ENCODE data around the gene SSBP3.
"Not testable (repeated sequence)": the region's sequence is repeated elsewhere in the genome, so short reads cannot be mapped to it uniquely, and the experiment has no call there.

The SSBP3 gene

DNA sequence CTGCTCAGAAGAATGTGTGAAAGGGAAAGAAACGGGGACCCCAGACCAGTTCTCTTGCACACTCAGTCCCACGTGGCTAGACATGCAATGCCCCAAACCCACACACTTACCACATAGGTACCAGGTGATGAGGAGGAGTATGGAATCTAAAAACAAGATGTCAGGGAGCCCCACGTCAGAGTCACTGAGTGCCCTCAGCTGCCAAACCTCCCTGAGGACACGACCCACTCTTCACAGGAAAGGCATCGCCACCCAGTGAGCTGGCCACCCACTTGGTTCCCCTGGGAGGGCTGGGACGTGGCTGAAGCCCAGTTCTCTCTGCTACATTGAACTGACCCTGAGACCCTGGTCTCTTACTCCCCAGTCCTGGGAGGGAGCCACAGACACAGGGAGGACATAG, 164.8 kb downstream of the SSBP3 start:
- Mint-ChIP-seq H3K27me3 (no peaks in the 10 kb centered on the region), H3K9me3 (ENCODE audit: low read depth) (no peaks in the 10 kb centered on the region), H3K4me3 (no peak overlapping the region), H3K27ac (no peak overlapping the region), H3K4me1 (ENCODE audit: low read depth) (no peaks in the 10 kb centered on the region), H3K36me3 (peaks cover 8% of the 10 kb centered on the region)

DNA sequence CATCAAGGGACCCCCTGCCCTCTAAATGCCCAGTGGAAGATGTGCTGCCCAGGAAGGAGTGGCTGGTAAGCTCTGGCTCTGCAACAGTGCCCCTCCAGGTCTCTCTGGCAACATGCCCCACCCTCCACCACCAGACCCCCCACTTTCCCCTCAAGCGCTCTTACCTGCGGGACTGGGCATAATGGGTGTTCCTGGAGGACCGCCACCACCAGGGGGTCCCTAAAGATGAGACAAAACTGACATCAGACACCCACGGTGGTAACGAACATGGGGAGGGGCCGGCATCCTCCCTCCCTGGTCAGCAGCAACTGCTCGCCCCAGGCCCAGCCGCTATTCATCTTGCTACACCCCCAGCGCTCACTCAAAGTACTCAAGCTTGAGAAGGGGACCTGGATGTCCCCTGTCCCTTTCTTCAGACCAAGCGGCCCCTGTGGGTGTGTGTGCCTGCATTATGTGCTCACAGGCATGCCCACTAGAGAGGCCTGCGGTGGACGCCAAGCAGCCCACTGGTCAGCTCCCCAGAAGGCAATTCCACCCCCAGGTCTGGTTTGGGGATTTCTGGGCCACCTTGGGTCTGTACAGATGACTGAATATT, 165.4 kb downstream of the SSBP3 start:
- Mint-ChIP-seq H3K9me3 (ENCODE audit: low read depth) (no peaks in the 10 kb centered on the region), H3K27me3 (no peaks in the 10 kb centered on the region), H3K36me3 (peaks cover 8% of the 10 kb centered on the region), H3K4me3 (no peak overlapping the region), H3K4me1 (ENCODE audit: low read depth) (no peaks in the 10 kb centered on the region), H3K27ac (no peak overlapping the region)

DNA sequence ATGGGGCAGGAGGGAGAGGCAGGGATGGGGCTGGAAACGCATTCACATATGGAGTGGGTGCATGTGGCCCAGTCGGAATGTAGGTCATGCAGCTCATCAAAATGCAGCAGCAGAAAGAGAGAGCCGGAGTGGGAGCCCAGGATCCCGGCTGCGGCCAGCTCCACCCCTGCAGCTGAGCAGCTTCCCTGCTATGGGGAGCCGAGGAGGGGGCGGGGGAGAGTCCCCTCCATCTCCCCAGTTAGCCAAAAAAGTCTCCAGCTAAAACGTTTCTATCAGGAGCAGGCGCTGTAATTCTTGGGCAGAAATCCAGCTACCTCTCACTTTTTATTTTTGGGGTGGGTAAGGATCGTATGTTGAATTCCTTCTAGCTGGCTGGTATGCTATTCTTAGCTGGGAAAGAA, 166.6 kb downstream of the SSBP3 start:
- Mint-ChIP-seq H3K27ac (no peak overlapping the region), H3K9me3 (ENCODE audit: low read depth) (no peaks in the 10 kb centered on the region), H3K27me3 (no peaks in the 10 kb centered on the region), H3K36me3 (peaks cover 12% of the 10 kb centered on the region), H3K4me1 (ENCODE audit: low read depth) (peaks cover 2% of the 10 kb centered on the region), H3K4me3 (no peak overlapping the region)

DNA sequence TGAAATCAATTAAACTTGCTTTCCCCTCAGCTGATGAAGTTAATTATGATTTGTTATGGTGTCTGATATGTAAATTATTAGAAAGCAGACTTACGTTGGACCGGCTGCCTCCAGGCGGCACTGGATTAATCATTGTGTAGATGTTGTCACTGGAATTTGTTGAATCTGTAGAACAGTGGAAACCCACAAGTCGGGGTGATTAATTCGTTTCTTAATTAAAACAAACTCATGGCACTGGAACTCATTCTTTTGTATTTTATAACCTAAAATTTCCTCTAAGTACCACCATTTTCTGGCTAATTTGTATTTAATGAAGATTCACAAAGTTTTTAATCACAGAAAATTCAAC, 167.2 kb downstream of the SSBP3 start:
- H3K9me3 Mint-ChIP-seq (ENCODE audit: low read depth): no peaks in the 10 kb centered on the region
- peaks cover 13% of the 10 kb centered on the region for H3K36me3 Mint-ChIP-seq
- peaks cover 2% of the 10 kb centered on the region for H3K4me1 Mint-ChIP-seq (ENCODE audit: low read depth)
- H3K27me3 Mint-ChIP-seq: no peaks in the 10 kb centered on the region
- H3K4me3 Mint-ChIP-seq: no peak overlapping the region
- H3K27ac Mint-ChIP-seq: peak overlapping the region; percentile 22

- Mint-ChIP-seq H3K27ac (no peak overlapping the region), H3K36me3 (peaks cover 13% of the 10 kb centered on the region), H3K9me3 (ENCODE audit: low read depth) (no peaks in the 10 kb centered on the region), H3K4me3 (no peak overlapping the region), H3K27me3 (no peaks in the 10 kb centered on the region), H3K4me1 (ENCODE audit: low read depth) (peaks cover 2% of the 10 kb centered on the region)
Measured at GRCh38 chr1:54238353-54239034, 167.7 kb downstream of the SSBP3 start.

GRCh38 chr1:54237586-54237985, 168.6 kb downstream of the SSBP3 start:
- Mint-ChIP-seq H3K36me3 (peaks cover 13% of the 10 kb centered on the region), H3K4me3 (no peak overlapping the region), H3K4me1 (ENCODE audit: low read depth) (peaks cover 2% of the 10 kb centered on the region), H3K9me3 (ENCODE audit: low read depth) (no peaks in the 10 kb centered on the region), H3K27ac (peak overlapping the region; percentile 24), H3K27me3 (no peaks in the 10 kb centered on the region)

- no peak overlapping the region for H3K27ac Mint-ChIP-seq
- no peaks in the 10 kb centered on the region for H3K27me3 Mint-ChIP-seq
- peaks cover 18% of the 10 kb centered on the region for H3K4me1 Mint-ChIP-seq (ENCODE audit: low read depth)
- H3K36me3 Mint-ChIP-seq: peaks cover 13% of the 10 kb centered on the region
- H3K9me3 Mint-ChIP-seq (ENCODE audit: low read depth): no peaks in the 10 kb centered on the region
- no peak overlapping the region for H3K4me3 Mint-ChIP-seq
Measured at GRCh38 chr1:54234284-54234683, 171.9 kb downstream of the SSBP3 start.

GRCh38 chr1:54233196-54233595, 173.0 kb downstream of the SSBP3 start:
- not testable (repeated sequence) for H3K4me3 Mint-ChIP-seq; H3K27ac Mint-ChIP-seq; H3K27me3 Mint-ChIP-seq; H3K9me3 Mint-ChIP-seq (ENCODE audit: low read depth)
- peaks cover 13% of the 10 kb centered on the region for H3K36me3 Mint-ChIP-seq
- H3K4me1 Mint-ChIP-seq (ENCODE audit: low read depth): peaks cover 20% of the 10 kb centered on the region

DNA sequence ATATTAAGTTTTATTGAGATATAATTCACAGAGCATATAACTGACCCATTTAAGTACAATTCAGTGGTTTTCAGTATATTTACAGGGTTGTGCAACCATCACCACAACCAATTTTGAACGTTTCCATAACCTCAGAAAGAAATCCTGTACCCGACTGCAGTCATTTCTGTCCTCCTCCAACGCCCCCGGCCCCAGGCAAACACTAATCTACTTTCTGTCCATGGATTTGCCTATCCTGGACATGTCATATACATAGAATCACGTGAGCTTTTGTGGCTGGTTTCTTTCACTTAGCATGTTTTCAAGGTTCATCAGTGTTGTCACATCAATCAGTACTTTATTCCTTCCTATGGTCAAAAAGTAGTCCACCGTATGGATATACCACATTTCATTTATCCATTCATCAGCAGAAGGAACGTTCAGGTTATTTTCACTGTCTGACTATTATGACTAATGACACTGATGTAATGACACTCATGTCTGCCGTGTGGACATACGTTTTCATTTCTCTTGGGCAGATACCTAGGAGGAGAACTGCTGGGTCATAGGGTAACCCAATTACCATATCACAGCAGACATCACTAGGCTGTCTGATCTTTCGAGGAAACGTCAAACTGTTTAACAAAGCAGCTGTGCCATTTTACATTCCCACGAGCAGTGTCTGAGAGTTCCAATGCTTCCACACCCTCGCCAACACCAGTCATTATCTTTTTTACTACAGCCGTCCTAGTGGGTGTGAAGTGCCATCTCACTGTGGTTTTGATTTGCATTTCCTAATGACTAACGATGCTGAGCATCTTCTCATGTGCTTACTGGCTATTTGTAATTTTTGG, 175.5 kb downstream of the SSBP3 start:
- H3K27ac Mint-ChIP-seq: peak overlapping the region; percentile 52
- H3K4me3 Mint-ChIP-seq: no peak overlapping the region
- peaks cover 20% of the 10 kb centered on the region for H3K4me1 Mint-ChIP-seq (ENCODE audit: low read depth)
- H3K9me3 Mint-ChIP-seq (ENCODE audit: low read depth): no peaks in the 10 kb centered on the region
- no peaks in the 10 kb centered on the region for H3K27me3 Mint-ChIP-seq
- peaks cover 5% of the 10 kb centered on the region for H3K36me3 Mint-ChIP-seq

DNA sequence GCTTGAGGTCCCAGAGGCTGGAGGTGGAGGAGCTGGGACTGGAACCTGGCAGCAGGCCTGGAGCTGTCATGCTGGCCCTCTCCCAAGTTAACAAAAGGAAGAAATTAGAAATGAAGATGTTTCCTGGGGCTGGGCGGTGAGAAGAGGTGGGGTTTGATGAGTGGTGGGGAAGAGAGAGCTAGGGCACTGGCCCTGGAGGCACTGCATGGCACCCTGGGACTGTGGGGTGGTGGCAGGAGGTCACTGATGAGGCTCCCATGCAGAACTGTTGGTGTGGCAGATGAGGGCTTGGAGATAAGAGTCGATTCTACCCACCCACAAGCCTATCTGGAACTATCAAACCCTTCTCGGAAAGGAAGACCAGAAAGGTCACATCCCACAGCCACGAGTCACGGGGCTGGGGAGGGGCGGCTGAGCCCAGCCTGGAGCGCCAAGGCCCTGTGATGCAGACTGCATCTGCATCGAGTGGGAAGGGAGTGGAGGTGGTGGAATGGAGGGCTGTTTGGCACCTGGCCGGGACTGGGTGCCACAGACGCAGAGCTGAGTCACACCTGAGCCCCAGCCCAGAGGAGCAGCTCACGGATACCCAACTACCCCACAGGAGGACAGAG, 176.8 kb downstream of the SSBP3 start:
- Mint-ChIP-seq H3K9me3 (ENCODE audit: low read depth) (no peaks in the 10 kb centered on the region), H3K27me3 (no peaks in the 10 kb centered on the region), H3K4me3 (peak overlapping the region; percentile 35)

GRCh38 chr1:54228638-54229079, 177.5 kb downstream of the SSBP3 start:
- H3K4me1 Mint-ChIP-seq (ENCODE audit: low read depth): peaks cover 18% of the 10 kb centered on the region
- H3K27me3 Mint-ChIP-seq: no peaks in the 10 kb centered on the region
- H3K27ac Mint-ChIP-seq: no peak overlapping the region
- no peaks in the 10 kb centered on the region for H3K9me3 Mint-ChIP-seq (ENCODE audit: low read depth)
- no peaks in the 10 kb centered on the region for H3K36me3 Mint-ChIP-seq
- no peak overlapping the region for H3K4me3 Mint-ChIP-seq

More for the DNA sequence above, 176.8 kb downstream of the SSBP3 start:
- peak overlapping the region; percentile 72 for H3K27ac Mint-ChIP-seq
- no peaks in the 10 kb centered on the region for H3K36me3 Mint-ChIP-seq
- peaks cover 18% of the 10 kb centered on the region for H3K4me1 Mint-ChIP-seq (ENCODE audit: low read depth)

DNA sequence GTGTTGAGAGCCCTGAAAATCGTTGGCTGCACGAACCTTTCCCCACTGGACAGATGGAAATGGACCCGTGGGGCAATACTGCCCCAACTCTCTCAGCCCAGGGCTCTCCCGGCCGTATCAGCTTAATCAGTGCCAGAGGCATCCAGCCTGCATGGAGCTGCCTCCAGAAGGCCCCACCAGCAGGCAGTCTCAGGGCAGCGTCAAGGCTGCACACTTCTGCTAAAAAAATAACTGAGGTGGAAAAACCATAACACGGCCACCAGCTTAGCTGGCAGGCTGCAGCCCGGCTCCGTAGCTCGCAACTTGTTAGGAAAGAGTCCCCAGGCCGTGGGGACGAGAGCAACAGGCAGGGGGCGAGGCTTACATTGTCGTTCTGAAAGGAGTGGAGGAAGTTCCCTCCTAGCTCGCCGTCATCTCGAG, 178.3 kb downstream of the SSBP3 start:
- peaks cover 18% of the 10 kb centered on the region for H3K4me1 Mint-ChIP-seq (ENCODE audit: low read depth)
- H3K27me3 Mint-ChIP-seq: no peaks in the 10 kb centered on the region
- H3K27ac Mint-ChIP-seq: peak overlapping the region; percentile 41
- H3K4me3 Mint-ChIP-seq: no peak overlapping the region
- H3K36me3 Mint-ChIP-seq: no peaks in the 10 kb centered on the region
- no peaks in the 10 kb centered on the region for H3K9me3 Mint-ChIP-seq (ENCODE audit: low read depth)

DNA sequence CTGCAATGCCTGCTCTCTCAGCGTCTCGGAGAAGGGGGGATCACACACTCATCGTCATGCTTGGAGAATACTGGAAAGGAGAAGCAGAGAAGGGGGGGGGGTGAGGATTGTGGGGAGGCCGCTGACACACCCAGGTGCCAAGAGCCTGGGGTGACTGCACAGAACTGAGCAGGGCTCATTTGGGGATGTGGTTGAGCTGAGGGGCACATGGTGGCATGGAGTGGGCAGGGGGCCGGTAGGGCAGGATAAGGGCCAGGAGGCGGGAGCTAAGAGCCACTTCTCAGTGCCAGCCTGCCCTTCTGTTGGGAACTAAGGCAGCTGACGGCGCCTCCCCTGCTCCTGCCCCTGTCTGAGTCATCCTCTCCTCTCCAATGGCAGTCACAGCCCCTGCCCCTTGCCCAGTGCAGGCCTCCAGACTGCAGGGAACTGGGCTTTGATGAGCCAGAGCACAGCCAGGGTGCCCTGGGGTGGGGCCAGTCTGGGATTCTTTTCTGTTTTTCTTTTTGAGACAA, 179.0 kb downstream of the SSBP3 start:
- Mint-ChIP-seq H3K4me1 (ENCODE audit: low read depth) (peaks cover 22% of the 10 kb centered on the region), H3K9me3 (ENCODE audit: low read depth) (no peaks in the 10 kb centered on the region), H3K36me3 (no peaks in the 10 kb centered on the region), H3K27ac (peak overlapping the region; percentile 7), H3K27me3 (no peaks in the 10 kb centered on the region), H3K4me3 (no peak overlapping the region)

- Mint-ChIP-seq H3K4me1 (ENCODE audit: low read depth) (peaks cover 18% of the 10 kb centered on the region), H3K9me3 (ENCODE audit: low read depth) (no peaks in the 10 kb centered on the region), H3K36me3 (no peaks in the 10 kb centered on the region), H3K27ac (no peak overlapping the region), H3K27me3 (no peaks in the 10 kb centered on the region), H3K4me3 (no peak overlapping the region)
Measured at GRCh38 chr1:54225986-54226559, 180.1 kb downstream of the SSBP3 start.

Measured in activated naive CD8-positive, alpha-beta T cell (primary cell).